Fibroblast of lung (primary cell): ENCODE results near the gene ATP2A1.

Source experiments
- CTCF ChIP-seq, 2 donors: IDR thresholded peaks in 1 of 2; conservative IDR thresholded peaks in 1 of 2; 1 replicate in 1 of 2; 2 replicates in 1 of 2; pipeline ENCODE4 v1.5.1; 2011 to 2012; ENCODE audit warnings: low read length in 2 of 2, control low read depth in 1 of 2, inconsistent platforms in 1 of 2, low read depth in 1 of 2, mild to moderate bottlenecking in 1 of 2
- EZH2 ChIP-seq: IDR thresholded peaks from 2 replicates; pipeline ENCODE4 v1.5.1; 2012; ENCODE audit warnings: low read length, control low read depth, mild to moderate bottlenecking; ENCODE audit errors: missing control alignments

DNA sequence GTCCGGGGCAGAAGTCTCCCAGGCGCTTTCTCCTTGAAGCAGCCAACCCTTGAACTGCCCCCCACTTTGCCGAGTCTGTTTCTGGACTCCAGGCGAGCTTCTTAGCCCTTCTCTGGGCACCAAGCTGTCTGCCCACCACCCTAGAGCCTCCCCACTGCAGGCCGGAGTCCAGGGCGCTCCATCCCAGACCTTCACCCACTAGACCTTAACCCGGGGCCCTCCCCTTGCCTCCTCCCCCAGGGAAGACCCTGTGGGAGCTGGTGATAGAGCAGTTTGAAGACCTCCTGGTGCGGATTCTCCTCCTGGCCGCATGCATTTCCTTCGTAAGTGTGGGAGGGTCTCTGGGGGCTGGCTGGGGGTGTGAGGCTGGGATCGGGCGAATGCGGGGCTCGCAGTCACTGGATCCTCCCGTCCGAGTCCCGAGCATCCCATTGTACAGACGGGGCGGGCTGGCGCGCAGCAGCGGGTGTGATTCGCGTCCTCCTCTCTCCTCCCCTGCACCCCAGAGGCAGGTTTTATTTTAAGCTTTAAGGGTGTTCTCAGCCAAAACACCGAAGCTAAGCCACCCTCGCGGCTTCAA is 1.1 kb downstream of the ATP2A1 start:
- TF ChIP-seq CTCF (conservative IDR thresholded peaks at IDR 0.05 in 1 of 2, IDR thresholded peaks at IDR 0.05 in 1 of 2; ENCODE audit: low read depth in 1 of 2, low read length in 2 of 2) (no peak), EZH2 (no peak)
